ENCODE data around the gene MUC2.

GRCh38 chr11:1036931-1037330 lies 37.7 kb upstream of the MUC2 start:
- TF ChIP-seq NFE2L1 (tag; IDR thresholded peaks at IDR 0.05; ENCODE audit: borderline replicate concordance, low read depth) (no peak), POLR2A (conservative IDR thresholded peaks at IDR 0.05) (no peak), MXD1 (CRISPR knock-in tag; IDR thresholded peaks at IDR 0.05; ENCODE audit: borderline replicate concordance, poor library complexity, severe bottlenecking) (no peak), FOSL1 (tag; conservative IDR thresholded peaks at IDR 0.05) (no peak), ZNF77 (CRISPR knock-in tag; IDR thresholded peaks at IDR 0.05) (no peak), GTF3C2 (IDR thresholded peaks at IDR 0.05; ENCODE audit: borderline replicate concordance, extremely low read depth, insufficient read length) (no peak), DPF2 (IDR thresholded peaks at IDR 0.05) (no peak), MAFF (IDR thresholded peaks at IDR 0.05; ENCODE audit: low read length) (no peak), RNF2 (IDR thresholded peaks at IDR 0.05) (no peak), ZHX1 (conservative IDR thresholded peaks at IDR 0.05; ENCODE audit: low read length) (no peak), CTCF (IDR thresholded peaks at IDR 0.05 in 2 of 3, conservative IDR thresholded peaks at IDR 0.05 in 1 of 3; ENCODE audit: insufficient read depth in 2 of 3, low read depth in 1 of 3, low read length in 3 of 3) (no peak), CC2D1A (IDR thresholded peaks at IDR 0.05) (no peak)
